DLD1 (cell line): ENCODE measurements around the gene NAV3.

ENCODE experiments used
- in situ Hi-C: cut with HindIII; loops from 2 replicates; pipeline ENCODE4 v1.10.0; 2017; ENCODE audit warnings: low sequenced_read_pairs

NAV3 gene

GRCh38 chr12:78035901-78036606, 205.4 kb downstream of the NAV3 start:
- in situ Hi-C loops = no loop called here

DNA sequence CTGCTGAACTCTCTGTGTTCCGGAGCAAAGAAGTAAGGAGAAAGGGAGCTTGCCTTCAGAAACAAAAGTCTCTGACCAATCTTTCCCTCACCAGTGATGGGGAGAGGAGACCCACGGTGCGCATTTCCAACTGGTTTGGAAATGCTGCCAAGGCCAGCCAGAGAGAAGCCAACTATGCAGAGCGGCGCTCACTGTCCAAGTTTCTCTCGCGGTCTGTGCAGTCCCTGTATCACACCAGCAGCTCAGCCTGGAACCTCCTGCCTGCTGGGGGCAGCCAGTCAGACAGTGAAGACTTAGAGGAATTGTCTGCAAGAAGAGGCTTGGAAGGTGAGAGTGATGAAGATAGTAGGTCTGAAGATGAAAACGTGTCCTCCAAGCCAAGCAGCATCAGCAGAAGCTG, 206.2 kb downstream of the NAV3 start:
- in situ Hi-C loops = no loop called here

DNA sequence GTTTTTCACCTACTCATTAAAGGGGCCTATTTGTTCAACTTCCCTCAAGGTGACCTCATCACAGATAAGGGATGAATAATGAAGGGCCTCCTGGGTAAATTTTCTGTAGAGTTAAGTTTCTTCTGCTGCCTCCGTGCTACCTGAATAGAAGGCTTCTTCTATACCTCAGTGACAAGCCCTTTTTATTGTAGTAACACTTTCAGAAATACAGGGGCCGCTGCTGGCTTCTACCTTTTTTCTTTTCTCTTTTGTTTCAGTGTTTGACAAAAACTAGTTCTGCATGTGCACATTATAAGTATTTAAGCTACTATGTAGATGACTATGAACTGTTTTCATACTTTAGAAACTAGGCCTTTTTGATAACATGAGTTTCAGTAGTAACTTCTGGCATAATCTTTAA, 207.0 kb downstream of the NAV3 start:
- in situ Hi-C loops = no loop called here

GRCh38 chr12:78038541-78038940, 207.8 kb downstream of the NAV3 start:
- in situ Hi-C loops = no loop called here

- in situ Hi-C loops = no loop called here
These were observed 208.3 kb downstream of the NAV3 start for GRCh38 chr12:78038986-78039385.

GRCh38 chr12:78040111-78040510, 209.4 kb downstream of the NAV3 start:
- in situ Hi-C loops = no loop called here

DNA sequence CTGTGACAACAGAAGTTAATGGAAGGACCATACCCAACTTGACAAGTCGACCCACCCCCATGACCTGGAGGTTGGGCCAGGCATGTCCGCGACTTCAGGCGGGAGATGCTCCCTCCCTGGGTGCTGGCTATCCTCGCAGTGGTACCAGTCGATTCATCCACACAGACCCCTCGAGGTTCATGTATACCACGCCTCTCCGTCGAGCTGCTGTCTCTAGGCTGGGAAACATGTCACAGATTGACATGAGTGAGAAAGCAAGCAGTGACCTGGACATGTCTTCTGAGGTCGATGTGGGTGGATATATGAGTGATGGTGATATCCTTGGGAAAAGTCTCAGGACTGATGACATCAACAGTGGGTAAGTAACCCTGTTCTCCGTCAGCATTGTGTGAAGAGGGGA, 220.1 kb downstream of the NAV3 start:
- in situ Hi-C loops = no loop called here

- in situ Hi-C loops = no loop called here
These were observed 224.9 kb downstream of the NAV3 start for GRCh38 chr12:78055545-78055944.

DNA sequence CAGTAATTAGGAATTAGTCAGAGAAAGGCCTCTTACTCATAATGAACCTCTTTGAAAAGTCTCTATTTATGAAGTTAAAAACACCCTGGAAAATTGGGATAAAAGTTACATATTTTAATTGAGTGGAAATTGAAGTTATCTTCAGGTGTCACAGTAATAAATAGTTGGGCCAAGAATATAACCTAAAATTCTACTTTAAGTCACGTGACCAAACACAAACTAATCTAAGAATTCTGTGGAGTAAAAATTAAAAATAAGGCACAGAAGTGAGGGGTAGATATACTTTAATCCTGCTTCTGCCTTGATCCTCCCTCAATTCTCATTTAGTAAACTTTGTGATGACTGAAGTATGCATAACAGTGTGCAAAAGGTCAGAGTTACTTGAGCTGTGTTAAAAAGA, 226.4 kb downstream of the NAV3 start:
- in situ Hi-C loops = no loop called here

DNA sequence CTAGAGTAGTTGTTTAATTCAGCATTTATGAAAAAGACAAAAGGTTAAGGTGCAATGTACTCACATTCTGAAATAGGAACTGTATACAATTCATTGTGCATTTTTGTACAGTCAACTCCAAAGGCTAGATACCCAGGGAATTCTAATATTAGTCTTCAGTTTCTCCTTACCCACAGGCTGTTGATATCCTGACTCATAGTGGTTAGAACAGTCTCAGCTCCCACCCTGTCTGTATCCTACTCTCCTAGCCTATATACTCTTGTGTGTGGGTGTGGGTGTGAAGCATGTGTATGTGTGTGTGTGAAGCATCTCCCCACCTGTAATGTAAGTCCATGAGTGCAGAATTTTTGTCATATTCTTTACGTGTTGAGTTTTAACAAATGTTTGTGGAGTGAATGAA, 229.5 kb downstream of the NAV3 start:
- in situ Hi-C loops = no loop called here

DNA sequence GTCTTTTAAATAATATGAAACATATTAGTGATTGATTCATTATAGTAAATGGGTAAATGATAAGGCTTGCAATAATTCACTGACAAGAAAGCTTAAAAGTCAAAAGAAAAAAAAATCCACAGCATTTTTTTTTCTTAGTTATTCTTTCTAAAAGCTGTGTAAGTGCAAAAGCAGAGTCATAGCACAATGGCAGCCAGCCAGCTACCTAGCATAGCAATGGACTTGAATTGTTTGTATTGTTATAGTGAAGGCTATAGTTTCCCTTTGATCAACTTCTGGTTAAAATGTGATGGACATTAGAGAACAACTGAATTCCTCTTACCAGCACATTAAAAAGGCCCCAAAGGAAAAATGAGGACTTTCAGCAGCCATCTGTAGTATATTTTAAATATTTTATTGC, 232.1 kb downstream of the NAV3 start:
- in situ Hi-C loops = no loop called here

- in situ Hi-C loops = no loop called here
These were observed 251.1 kb downstream of the NAV3 start for GRCh38 chr12:78081590-78082314.

- in situ Hi-C loops = no loop called here
These were observed 255.0 kb downstream of the NAV3 start for GRCh38 chr12:78085542-78086182.

- in situ Hi-C loops = no loop called here
These were observed 256.1 kb downstream of the NAV3 start for GRCh38 chr12:78086553-78087362.

GRCh38 chr12:78087363-78087675, 256.6 kb downstream of the NAV3 start:
- in situ Hi-C loops = no loop called here

- in situ Hi-C loops = no loop called here
These were observed 257.7 kb downstream of the NAV3 start for GRCh38 chr12:78088391-78088832.

- in situ Hi-C loops = no loop called here
These were observed 259.6 kb downstream of the NAV3 start for GRCh38 chr12:78090266-78090665.

DNA sequence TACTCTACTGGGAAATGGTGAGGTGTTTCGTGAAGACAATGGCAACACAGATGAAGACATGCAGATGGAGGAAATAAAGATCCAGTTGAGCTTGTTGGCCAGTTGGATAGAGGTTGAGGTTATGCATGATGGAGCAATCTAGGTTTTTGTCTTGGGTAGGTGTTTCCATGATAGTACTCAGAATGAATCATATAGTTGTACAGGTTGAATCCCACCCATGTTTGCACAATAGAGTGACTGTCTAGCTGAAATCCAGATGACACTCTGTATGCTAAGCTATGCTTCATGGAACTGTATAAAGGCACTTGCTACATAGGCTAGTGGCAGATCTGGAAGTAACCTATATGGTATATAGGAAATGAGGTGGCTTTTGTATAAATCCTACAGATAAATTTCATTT, 264.9 kb downstream of the NAV3 start:
- in situ Hi-C loops = no loop called here

DNA sequence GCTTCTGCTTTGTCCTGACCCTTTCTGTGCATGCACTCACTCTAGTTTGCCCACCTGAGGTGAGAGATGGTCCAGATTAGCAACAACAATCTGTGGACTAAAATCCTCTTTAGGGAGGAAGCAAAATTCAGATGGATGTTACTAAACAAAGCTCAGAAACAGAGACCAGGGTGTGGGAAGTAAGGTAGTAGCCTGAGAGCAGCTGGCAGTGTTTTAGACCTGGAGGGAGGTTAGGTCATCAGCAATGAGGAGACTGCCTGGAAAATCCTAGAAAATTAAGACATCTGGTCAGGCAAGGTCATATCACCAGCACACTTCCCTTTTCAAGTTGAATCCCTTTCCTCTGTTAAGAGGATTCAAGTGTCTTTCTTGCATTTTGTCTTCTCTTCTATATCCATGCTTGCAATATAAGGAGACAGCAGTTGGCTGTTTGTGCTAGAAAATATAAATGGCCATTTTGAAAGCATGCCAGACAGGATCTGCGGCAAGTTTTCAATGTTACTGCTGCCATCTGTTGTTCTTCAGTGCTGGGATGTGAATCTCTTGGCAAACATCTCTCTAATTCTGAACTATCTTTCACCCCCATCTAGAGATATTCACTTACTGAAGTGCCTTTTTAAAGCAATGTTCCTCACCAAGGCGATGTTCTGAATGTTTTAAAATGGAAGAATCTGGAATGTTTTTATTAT, 266.4 kb downstream of the NAV3 start:
- in situ Hi-C loops = no loop called here

- in situ Hi-C loops = no loop called here
These were observed 269.1 kb downstream of the NAV3 start for GRCh38 chr12:78099806-78100205.
